GM12892 (cell line): ENCODE measurements around the gene TRIM43.

ENCODE experiments used
- POLR2A ChIP-seq: IDR thresholded peaks from 2 replicates; pipeline ENCODE4 v1.6.1; 2011; ENCODE audit warnings: low read depth, low read length, control low read depth
- POLR2AphosphoS5 ChIP-seq: IDR thresholded peaks from 2 replicates; pipeline ENCODE4 v1.6.1; 2011; ENCODE audit warnings: low read depth, low read length, control low read depth
- TAF1 ChIP-seq: IDR thresholded peaks from 2 replicates; pipeline ENCODE4 v1.6.1; 2011; ENCODE audit warnings: low read depth, mild to moderate bottlenecking, control low read depth, low read length, borderline replicate concordance

GRCh38 chr2:95569170-95569569 lies 22.6 kb upstream of the TRIM43 start:
- TF ChIP-seq POLR2AphosphoS5, result no peak
- TF ChIP-seq POLR2A, result no peak
- TF ChIP-seq TAF1, result no peak
